RKO (cell line): ENCODE results near the gene GRIK5.
A peak's percentile ranks its signal among the peaks of the same experiment; 100 is the strongest.

Experiments used
- DNase-seq: peaks from one replicate; pipeline ENCODE4 v3.0.0-alpha.2; 2016; ENCODE audit warnings: low spot score

The GRIK5 gene

DNA sequence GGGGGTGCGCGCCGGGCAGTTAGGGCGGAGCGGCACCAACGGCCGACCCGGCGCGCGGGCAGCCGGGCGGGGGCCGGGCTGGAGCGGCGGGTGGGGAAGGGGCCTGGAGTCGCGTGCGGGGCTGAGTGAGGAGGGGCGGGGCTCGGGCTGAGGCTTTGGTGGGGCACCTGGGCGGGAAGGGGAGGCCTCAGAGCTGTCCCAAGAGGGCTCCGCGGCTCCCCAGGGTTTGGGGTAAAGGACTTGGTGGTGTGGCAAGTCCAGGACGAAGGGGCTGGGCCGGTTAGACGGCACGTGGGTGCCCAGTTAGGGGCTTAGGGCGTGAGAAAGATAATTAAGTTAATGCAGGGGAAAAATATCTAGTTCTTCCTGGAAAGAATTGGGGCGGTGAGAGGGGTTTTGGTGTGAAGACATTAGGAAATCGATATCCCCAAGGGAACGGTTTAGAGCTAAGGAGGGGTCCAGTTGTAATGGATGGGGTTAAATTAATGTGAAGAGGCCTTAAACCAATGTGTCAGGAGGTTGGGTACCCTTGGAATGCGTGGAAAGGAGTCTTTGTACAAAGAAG, 6.5 kb upstream of the GRIK5 start:
- DNase-seq, result no peak

DNA sequence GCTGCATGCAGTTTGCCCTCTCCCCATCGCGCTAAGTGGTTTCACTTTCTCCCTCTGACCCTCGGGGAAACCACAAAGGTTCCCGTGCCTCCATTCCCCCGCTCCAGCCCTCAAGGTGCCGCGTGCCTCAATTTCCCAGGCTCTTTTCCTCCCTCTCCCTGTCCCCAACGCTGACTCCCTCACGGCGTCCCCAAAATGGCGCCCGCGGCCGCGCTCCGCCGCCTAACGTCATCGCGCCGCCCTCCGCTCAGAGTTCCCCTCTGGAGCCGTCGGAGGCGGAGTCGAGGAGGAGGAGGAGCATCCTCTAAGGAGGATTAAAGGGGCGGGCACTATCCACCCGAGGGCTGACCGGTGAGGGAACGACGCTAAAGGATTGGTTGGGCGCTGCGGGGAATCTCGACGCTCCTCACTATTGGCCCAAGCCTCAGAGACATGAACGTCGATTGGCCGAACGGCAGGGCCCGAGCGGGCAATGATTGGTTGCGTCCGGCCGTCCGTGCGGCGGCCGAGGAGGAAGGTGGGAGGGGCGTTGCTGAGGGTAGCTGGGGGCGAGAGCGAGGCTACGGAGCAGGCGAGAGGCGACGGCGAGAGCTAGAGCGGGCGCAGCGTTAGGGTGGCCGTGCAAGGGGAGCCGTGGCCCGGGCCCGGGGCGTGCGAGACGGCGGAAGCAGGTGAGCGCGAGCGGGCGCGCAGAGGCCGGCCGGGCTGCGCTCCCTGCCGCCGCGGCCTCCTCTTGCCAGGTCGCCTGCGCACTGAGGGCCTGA, 5.8 kb upstream of the GRIK5 start, which contains the start of gene ZNF574:
Gene ZNF574 (plus strand): TSS at position 551 of the 764 bp plus-strand sequence. CDS start 2,441 bp downstream, outside the sequence.
- peak; percentile 99 for DNase-seq

DNA sequence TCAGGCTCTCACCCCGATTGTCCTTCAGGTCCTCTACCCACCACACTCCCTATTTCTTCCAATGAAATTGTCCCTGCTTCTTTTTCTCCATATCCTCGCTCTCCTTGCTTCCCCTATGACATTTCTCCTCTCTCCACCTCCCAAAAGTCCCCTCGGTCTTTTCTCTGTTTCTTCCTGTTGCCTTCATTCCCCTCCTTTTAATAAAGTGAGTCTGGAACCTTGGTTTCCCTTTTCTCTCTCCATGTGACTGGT, 5.3 kb upstream of the GRIK5 start:
- no peak for DNase-seq

DNA sequence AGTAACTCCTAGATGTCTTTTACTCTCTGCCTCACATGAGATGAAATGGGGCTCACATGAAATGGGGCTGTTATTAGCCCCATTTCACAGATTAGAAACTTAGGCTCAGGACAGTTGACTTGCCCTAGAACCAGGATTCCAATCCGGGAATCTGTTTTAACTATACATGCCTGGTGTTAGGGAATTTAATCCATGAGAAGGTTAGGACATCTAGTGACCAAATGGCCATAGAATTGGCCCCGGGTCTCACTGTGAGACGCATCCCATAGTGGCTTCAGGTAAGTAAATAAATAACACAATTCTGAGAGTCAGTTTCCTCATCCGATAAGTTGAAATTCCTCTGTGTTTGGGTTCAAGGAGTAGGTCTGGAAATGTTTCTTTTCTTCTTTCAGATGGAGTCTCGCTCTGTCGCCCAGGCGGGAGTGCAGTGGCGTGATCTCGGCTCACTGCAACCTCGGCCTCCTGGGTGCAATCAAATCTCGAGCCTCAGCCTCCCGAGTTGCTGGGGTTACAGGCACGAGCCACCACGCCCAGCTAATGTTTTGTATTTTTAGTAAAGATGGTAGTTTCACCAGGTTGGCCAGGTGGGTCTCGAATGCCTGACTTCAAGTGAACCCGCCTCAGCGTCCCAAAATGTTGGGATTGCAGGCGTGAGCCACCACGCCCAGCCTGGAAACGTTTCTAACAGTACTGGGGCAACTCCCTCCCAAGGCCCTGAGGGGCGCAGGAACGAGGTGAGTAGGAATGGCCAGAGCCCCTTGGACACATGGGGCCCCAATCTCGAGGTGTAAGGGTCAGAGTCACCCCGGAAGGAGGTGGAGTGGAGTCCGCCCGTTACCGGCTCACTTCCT, 4.7 kb upstream of the GRIK5 start:
- peak; percentile 73 for DNase-seq

DNA sequence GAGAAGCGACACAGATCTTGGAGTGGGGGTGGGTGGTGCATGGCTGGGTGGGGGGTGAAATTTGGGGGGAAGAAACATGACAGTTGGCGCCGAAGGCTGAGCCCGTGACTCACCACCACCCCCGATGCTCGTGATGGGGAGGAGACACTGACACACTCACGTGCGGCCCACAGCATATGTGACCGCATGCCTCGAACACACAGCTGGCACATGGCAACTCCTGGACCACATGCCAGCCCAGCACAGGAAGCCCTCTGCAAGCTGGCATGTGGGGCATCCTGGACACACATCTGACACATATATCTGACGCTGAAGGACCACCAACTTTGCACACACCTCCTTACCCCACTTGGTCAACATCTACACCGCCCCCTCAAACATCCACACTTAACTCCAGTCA, 1.2 kb upstream of the GRIK5 start:
- no peak for DNase-seq

DNA sequence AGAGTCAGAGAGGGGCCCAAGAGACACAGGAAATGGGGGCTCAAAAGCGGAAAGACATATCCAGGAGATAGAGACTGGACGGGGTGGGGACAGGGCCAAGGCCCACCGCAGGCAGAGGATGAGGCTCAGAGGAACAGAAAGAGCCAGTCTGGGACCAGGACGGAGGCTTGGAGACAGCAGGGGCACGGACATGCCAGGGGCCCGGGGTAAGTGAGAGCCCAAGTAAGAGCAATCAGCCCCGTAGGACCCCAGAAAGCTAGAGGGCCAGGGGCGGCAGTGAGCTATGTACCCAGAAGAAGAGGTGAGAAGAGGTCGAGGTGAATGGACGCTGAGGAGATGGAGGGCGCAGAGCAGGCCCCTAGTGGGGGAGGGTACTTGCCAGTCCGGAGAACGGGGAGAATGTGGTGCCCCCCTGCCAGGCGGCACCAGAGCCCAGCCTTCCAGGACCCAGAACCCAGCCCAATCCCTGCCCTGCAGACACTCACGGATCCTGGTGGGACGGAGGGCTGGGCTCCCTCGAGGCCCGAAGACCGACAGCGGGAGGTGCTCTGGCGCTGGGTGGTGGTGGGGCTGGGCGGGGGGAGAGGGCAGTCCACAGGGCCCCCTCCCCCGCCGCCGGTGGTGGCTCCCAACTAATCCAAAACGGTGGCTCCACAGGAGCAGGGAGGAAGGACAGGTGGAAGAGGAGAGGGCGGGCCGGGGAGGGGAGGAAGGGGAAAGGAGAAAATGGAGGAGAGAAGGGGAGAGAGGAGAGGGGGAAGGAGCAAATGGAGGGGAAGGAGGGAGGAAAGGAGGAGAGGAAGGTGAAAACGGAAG, 1.0 kb downstream of the GRIK5 start:
- DNase-seq, result no peak

DNA sequence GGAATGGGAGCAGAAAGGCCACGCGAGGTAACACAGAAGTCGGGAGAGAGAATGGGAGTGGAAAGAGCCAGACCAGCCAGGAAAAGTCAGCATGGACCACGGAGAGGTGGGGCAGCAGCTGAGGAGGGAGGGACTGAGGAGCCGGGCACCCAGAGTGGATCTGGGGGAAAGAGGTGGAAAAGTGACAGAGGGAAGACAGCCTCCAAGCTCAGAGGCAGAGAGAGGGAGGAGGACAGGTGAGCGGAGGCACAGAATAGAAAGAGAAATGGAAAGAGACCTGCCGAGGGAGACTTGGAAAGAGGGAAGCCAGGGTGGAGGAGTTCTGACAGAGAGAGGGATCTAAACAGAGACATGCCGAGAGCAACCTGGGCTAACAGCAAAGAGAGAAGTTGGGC, 1.6 kb downstream of the GRIK5 start:
- DNase-seq, result no peak

DNA sequence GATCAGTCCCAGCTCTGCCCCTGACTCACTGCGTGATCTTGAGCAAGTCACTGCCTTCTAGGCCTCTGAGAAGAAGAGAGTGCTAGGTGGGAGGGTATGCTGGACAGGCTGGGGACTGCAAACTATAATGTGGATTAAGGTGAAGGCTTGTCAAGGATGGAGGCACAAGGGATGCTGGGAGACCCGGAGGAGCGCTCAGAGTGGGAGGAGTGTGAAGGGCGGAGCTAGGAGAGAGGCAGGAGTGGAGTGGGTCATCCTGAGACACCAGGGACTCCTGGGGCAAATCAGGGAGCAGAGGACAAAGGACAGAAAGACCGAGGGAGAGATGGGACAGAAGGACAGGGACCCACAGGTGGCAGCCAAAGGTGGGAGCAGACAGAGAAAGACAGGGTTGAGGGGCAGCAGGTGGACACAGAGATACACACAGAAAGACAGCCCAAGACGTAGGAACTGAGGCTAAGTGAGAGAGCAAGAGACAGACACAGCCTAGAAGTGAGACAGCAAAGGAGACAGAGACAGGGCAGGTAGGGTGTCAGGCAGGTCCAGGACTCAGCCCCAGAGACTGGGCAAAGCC, 2.6 kb downstream of the GRIK5 start:
- DNase-seq, result no peak

DNA sequence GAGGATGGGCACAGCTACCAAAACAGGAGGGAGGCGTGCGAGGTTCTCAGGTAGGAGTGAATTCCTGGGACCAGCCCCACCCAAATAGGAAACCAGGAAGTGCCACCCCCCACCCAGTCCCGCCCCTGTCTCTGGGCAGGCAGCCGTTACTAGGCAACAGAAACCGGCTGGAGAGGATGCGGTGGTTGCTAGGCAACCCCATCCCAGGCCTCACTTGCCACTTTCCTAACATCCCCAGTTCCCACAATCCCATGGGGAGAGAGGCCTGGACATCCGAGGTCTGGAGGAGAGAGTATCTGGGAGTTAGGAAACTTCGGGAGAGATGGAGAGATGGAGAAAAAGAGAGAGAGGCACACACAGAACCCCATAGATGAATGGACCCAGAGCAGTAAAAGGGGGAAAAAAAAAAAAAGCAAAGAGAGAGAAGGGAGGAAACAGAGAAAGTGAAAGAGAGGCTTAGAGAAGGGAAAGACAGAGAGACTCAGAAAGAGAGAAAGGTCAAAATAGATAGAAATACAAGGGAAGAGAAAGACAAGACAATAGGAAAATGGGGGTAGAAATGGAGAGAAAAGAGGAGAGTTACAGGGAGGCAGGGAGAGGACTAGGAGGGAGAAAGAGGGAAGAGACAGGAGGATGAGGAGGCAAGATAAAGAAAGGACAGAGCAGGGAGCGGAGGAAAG, 3.8 kb downstream of the GRIK5 start:
- no peak for DNase-seq

DNA sequence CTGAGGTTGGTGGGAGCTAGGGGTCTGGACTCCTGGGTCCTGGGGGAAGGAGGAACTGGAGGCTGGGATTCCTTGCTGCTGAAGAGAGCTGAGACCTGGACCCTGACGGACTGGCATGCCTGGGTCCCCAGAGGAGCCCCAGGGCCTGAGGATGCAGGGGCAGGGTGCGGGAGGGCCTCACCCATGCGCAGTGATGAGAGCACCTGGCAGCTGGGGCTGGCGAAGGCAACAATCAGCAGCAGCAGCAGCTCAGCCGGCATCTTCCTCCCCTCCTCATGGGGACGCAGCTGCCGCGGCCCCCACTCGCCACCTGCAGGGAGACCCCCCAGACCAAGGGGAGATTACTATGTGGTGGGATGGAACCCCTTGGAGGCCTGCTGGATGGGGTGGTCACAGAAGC, 4.5 kb downstream of the GRIK5 start:
- no peak for DNase-seq

DNA sequence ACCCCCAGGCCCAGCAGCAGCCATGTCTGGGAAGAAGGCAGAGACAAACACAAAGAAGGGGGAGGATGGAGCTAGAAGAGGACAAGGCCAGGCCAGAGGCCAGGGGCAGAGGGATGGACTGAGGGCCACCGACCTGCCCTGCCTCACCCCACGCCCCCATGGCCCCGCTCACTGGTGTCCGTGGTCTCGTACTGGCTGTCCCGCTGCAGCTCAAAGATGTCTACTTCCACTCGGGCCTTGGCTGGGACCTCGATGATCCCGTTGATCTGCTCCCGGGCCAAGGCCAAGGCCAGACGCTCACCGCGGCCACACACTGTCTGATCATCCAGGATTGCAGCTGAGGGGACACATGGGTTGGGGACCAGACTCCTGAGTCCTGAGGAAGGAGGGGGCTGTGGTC, 5.0 kb downstream of the GRIK5 start:
- no peak for DNase-seq

DNA sequence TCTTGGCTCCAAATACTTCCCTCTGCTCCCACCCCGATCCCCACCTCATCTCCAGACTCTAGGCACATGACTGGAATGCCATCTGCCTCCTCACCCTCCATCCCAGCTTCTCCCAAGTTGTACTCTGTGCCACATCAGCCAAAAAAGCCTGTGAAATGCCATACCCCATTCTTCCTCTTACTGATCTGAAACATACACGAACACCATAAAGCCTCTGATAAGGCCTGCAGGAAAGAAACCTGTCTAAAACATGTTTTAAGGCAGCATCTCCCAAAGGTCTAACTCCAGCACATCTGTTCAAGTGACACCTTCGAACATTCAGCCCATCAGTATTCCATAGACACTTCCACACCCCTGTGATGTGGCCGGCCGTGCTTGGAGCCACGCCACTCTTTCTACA, 5.6 kb downstream of the GRIK5 start:
- DNase-seq, result no peak

DNA sequence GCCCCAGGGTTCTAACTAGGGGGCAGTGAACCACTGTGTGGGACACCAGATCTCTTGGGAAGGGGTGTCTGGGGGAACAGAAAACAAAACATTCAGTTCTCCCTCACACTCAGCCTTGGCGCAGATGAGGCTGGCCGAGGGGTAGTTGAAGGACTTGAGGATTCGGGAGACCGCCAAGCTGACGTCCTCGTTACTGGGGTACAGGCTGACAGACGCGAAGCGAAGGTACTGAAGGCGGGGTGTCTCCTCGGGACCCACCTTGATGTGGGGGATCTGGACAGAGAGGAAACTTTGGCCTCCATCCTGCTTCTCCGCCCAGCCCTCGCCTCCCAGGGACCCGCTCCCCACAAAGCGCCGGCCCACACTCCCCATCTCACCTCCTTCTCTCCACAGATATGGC, 7.6 kb downstream of the GRIK5 start:
- no peak for DNase-seq

DNA sequence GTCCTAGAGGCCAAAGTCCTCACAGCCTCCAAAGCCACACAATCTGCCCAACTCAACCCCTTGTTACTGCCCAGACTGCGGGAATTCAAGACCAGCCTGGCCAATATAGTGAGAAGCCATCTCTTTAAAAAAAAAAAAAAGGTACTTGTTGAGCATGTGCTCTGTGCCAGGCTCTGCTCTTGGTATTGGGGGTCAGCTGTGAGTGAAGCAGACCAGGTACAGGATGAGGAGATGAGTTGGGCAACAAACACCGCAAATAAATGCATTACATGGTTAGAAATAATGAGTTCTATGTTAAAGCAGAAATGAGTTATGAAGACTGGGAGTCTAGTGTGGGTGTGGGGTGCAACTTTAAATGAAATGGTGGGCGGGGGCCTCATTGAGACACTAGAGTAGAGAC, 9.9 kb downstream of the GRIK5 start:
- DNase-seq, result no peak

DNA sequence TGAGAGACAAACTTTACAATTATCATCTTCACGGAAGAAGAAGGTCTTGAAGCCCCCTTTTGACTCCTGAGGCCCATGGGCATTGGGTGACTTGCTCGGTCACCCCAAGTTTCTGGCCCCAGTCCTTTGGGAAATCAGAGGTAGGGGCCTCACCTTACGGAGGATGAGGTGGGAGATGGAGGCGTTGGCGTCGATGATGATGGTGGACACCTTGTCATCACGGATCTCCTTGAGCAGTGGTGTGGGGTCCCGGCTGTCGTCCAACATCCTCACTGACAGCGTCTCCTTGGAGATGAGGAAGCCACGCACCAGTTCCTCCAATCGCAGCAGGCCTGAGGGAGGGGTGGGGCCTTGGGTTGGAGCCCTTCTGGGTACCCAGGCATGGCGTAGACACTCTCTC, 10.8 kb downstream of the GRIK5 start:
- no peak for DNase-seq

DNA sequence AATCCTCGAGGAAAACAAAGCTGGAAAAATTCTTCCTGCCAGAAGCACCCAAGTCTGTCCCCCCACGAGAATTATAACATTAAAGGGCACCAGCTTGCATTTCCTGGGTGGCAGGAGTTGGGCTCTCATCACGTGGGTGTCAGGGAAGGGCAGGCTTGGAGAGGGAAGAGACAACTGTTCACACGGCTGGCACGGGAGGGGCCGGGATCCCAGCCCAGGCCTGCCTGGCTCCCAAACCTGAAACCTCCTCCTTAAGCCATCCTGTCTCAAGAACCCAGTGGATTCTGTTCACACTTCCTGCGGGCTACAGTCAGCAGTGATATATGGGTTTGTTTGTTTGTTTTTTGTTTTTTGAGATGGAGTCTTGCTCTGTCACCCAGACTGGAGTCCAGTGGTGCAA, 12.2 kb downstream of the GRIK5 start:
- DNase-seq, result no peak

DNA sequence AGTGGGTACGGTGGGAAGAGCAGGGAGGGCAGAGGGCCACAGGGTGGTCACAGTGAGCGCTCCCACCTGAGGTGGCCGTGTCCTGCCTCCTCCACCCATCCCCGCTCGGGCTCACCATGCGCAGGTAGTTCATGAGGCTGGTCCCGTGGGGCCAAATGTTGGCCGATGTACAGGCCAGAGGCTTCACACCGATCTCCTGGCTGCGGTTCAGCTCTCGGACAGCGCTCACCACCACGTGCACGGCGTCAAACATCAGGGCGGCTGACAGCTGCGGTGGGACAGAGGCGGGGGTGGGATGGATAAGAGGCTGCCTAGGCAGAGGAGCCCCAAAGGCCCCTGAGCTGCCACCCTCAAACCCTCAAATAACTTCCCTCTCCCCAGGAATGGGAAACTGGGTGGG, 15.8 kb downstream of the GRIK5 start:
- DNase-seq, result no peak

DNA sequence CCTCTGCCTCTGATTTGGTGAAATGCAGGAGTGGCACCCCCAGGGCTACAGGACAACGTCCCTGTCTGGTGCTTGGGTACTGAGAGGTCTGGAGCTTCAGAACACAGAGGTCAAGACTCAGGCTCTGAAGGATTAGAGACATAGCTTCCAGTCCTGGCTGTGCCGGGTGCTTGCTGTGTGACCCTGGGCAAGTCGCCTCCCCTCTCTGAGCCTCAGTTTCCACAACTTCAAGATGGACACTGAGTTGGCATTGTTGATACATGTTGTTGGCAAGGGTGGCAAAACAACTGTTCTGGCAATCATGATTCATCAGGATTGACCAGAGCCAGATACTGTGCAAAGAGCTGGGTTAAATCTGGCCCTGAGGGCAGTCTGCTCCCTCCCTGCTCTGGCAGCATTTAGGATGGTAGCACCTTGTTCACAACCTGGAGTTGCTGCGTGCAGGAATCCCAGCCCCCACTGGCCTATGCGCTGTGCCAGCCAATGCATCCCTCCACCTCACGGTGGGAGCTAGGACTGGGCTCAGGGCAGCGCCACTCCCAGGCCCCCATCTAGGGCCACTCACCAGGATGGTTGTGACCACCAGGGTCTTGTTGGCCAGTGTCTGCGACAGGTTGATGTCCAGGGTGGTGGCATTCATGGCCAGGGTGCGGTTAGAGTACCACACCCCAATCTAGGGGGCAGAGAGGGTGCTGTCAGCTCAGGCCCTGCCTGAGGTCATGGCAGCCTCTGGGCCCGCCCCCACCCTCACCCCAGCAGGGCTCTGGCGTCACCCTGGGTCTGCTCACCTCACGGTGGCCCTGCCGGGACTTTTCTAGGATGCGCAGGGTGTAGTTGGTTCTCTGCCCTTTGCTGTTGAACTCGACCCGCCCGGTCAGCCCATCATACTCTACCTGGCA, 16.7 kb downstream of the GRIK5 start:
- DNase-seq, result no peak

DNA sequence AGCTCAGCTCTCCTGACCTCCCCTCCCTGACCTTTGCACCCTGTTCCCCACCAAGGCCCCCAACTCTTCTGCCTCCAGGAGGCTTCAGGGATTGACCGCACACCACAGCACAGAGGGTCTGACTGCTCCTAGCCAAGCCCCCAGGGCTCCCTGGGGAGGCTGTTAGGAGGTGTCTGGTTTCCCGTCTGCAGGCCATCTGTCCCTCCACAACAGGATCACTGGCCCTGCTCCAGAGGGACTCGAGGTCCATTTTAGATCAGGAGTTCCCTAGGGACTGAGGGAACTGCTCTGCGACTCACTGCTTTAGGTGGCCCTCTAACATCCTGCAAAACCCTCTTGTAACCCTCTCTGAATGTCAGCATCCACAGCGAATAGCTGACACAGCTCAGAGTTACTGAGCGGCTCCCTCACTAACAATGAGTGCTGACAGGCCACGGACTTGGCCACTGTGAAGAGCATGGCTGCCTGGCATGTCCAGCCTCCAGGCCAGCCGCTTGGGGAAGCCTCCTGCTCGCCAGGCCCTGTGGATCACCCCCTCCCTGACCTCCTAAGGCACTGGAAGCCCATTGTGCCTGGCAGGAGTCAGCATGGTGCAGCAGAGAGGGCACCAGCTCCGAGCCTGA, 17.7 kb downstream of the GRIK5 start:
- DNase-seq, result no peak
